K562 (cell line): ENCODE results near the gene VIPR2. TPM values are rescaled to one million over a fixed set of nuclear protein-coding genes. Genes with fewer than 3 reads are reported as not detected.
A peak's percentile ranks its signal among the peaks of the same experiment; 100 is the strongest.

Source experiments
- C11orf30 ChIP-seq: fragments of 450-650 bp; IDR thresholded peaks from 2 replicates; pipeline ENCODE4 v1.6.1; 2016; ENCODE audit warnings: low read depth, mild to moderate bottlenecking
- DMBX1 ChIP-seq: fragments of 250-450 bp; sonication (Bioruptor Pico); IDR thresholded peaks from 2 replicates; pipeline ENCODE4 v1.8.0; 2022; ENCODE audit warnings: inconsistent platforms, mild to moderate bottlenecking, moderate library complexity, borderline replicate concordance
- E2F3 ChIP-seq: fragments of 250-450 bp; sonication (Bioruptor Pico); IDR thresholded peaks from 2 replicates; pipeline ENCODE4 v1.4.0; 2020; ENCODE audit warnings: mild to moderate bottlenecking
- EP400 ChIP-seq: fragments of 450-650 bp; IDR thresholded peaks from 2 replicates; pipeline ENCODE4 v1.6.1; 2017; ENCODE audit warnings: antibody characterized with exemption, mild to moderate bottlenecking, moderate library complexity
- EZH2 ChIP-seq: IDR thresholded peaks from 2 replicates; pipeline ENCODE4 v1.6.1; 2012; ENCODE audit warnings: low read depth, mild to moderate bottlenecking, inconsistent platforms, low read length, borderline replicate concordance
- KDM1A ChIP-seq, 2 experiments: fragments of 450-650 bp; IDR thresholded peaks; 2 replicates each; pipeline ENCODE4 v1.6.1; 2016; ENCODE audit warnings: mild to moderate bottlenecking in 2 of 2
- MYC ChIP-seq, 2 experiments: fragments of 250-450 bp in 1 of 2; sonication (Bioruptor Pico) in 1 of 2; IDR thresholded peaks; 2 replicates each; pipeline versions ENCODE4 v1.5.1 to v1.6.1; 2012 to 2021; ENCODE audit warnings: low read depth in 2 of 2, borderline replicate concordance in 1 of 2, improper control_type of control experiment in 1 of 2, low read length in 1 of 2, mild to moderate bottlenecking in 1 of 2, moderate library complexity in 1 of 2
- POLR2AphosphoS5 ChIP-seq: IDR thresholded peaks from 2 replicates; pipeline ENCODE4 v1.6.1; 2011; ENCODE audit warnings: mild to moderate bottlenecking, low read depth, low read length, moderate library complexity; ENCODE audit not compliant: control insufficient read depth, insufficient read depth
- RBFOX2 ChIP-seq: fragments of 200-400 bp; formaldehyde crosslinking; IDR thresholded peaks from 2 replicates; pipeline ENCODE4 v1.6.1; 2017; ENCODE audit warnings: low read depth, mild to moderate bottlenecking, low read length, moderate library complexity
- SMAD4 ChIP-seq: fragments of 250-450 bp; sonication (Bioruptor Pico); conservative IDR thresholded peaks from 2 replicates; pipeline ENCODE4 v1.8.0; 2021; ENCODE audit warnings: inconsistent platforms, mild to moderate bottlenecking, moderate library complexity
- ZNF124 ChIP-seq: sonication (generic); formaldehyde crosslinking; IDR thresholded peaks from 2 replicates; pipeline ENCODE4 v1.8.1; 2022; ENCODE audit warnings: missing genetic modification reagents
- ZNF445 ChIP-seq: fragments of 250-450 bp; sonication (Bioruptor Pico); IDR thresholded peaks from 2 replicates; pipeline ENCODE4 v1.4.0; 2020; ENCODE audit warnings: low read depth, mild to moderate bottlenecking, moderate library complexity
- ZNF589 ChIP-seq: fragments of 200-800 bp; sonication (Bioruptor generic); IDR thresholded peaks from 2 replicates; pipeline ENCODE4 v1.6.1; 2016; ENCODE audit warnings: low read depth, missing genetic modification characterization, missing compliant biosample characterization
- ZNF707 ChIP-seq: fragments of 250-450 bp; sonication (Bioruptor Pico); conservative IDR thresholded peaks from 2 replicates; pipeline ENCODE4 v1.8.0; 2022; ENCODE audit warnings: inconsistent platforms, mild to moderate bottlenecking, moderate library complexity
- polyA plus RNA-seq, 8 experiments: library from polyadenylated mRNA; depleted of rRNA in 4 of 8; stranded (reverse) in 5 of 8; unstranded in 3 of 8; fragments of >200 nt; fragmentation: Nextera tagmentation in 2 of 8; fragmentation: Illumina TruSeq in 1 of 8; extraction: Ambion mirVana in 2 of 8; extraction: Trizol in 1 of 8; gene quantifications; 2 replicates each; pipeline versions ENCODE4 v1.2.1 to v1.2.3, GENCODE V29; 2011 to 2014; ENCODE audit warnings: inconsistent platforms in 1 of 8, missing spikeins in 1 of 8
- total RNA-seq, 7 experiments: library from RNA; depleted of rRNA in 6 of 7; stranded (reverse); fragments of >200 nt in 6 of 7; fragmentation: Illumina TruSeq in 2 of 7; extraction: Trizol in 2 of 7; gene quantifications; 2 replicates each; pipeline versions ENCODE4 v1.2.1 to v1.2.3, GENCODE V29; 2011 to 2021; ENCODE audit warnings: low replicate concordance in 1 of 7
- TF ChIP-seq, protein P1 (sequence below), 2 experiments: fragments of 450-650 bp in 1 of 2; sonication (generic) in 1 of 2; formaldehyde crosslinking; conservative IDR thresholded peaks; 2 replicates each; pipeline versions ENCODE4 v1.4.0 to v1.8.1; 2020 to 2022; ENCODE audit warnings: mild to moderate bottlenecking in 1 of 2, missing genetic modification reagents in 1 of 2
- TF ChIP-seq, protein P2 (sequence below): fragments of 200-800 bp; sonication (Bioruptor generic); IDR thresholded peaks from 2 replicates; pipeline ENCODE4 v1.6.1; 2016; ENCODE audit warnings: missing genetic modification characterization, missing compliant biosample characterization
- TF ChIP-seq, protein P3 (sequence below): fragments of 250-450 bp; sonication (Bioruptor Pico); IDR thresholded peaks from 2 replicates; pipeline ENCODE4 v1.4.0; 2020; ENCODE audit warnings: borderline replicate concordance
- TF ChIP-seq, protein P4 (sequence below), 3 experiments: fragments of 200-800 bp in 1 of 3; sonication (Bioruptor generic) in 1 of 3; sonication (generic) in 1 of 3; formaldehyde crosslinking in 1 of 3; IDR thresholded peaks; 2 replicates each; pipeline versions ENCODE4 v1.6.1 to v1.8.0; 2016 to 2022; ENCODE audit warnings: mild to moderate bottlenecking in 2 of 3, missing compliant biosample characterization in 2 of 3, missing genetic modification characterization in 2 of 3, missing genetic modification reagents in 1 of 3

The VIPR2 gene
- total and polyA plus RNA-seq, 9 of the 15 experiments (the other 6 are each of a cell fraction or from before 2014, with no cell fraction given): 0.04 TPM; not detected in 8

DNA sequence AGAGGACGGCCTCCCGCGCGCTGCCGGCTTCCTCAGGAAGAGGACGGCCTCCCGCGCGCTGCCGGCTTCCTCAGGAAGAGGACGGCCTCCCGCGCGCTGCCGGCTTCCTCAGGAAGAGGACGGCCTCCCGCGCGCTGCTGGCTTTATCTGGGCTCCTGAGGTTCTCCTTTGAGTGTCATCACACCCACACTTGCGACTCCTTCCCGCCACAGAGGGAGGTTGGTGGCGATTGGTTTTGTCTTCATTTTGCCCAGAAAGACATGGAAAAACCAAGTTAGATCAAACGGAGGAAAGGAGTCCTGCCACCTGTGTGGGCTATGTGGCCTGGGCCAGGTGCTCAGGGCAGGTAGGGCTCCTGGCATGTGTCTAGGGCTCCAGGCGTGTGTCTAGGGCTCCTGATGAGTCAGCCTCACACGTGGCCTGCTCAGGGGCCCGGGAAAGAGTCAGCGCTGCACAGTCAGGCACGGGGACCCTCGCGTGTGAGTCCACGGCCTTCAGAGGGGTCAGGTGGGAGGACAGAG, 138.0 kb downstream of the VIPR2 start (continued):
- TF ChIP-seq E2F3 (CRISPR knock-in tag) (peak; percentile 71; the same call in 1 of the 2 replicates), EP400 (peak; percentile 93), KDM1A (IDR thresholded peaks at IDR 0.05) (no peak), RBFOX2 (peak; percentile 78), ZNF707 (no peak), C11orf30 (0 out of 2 replicates have a peak, but pooled peaks have one; percentile 36), EZH2 (no peak), MYC (IDR thresholded peaks at IDR 0.05; ENCODE audit: low read depth, low read length) (peak; percentile 95), MYC (CRISPR knock-in tag; IDR thresholded peaks at IDR 0.05; ENCODE audit: borderline replicate concordance, low read depth) (peak; percentile 78), POLR2AphosphoS5 (peak; percentile 41; the same call in 1 of the 2 replicates), DMBX1 (CRISPR knock-in tag) (peak; percentile 66), SMAD4 (CRISPR knock-in tag) (peak; percentile 82), ZNF589 (CRISPR knock-in tag) (no peak), ZNF124 (CRISPR knock-in tag) (no peak), ZNF445 (CRISPR knock-in tag) (peak; percentile 29; the same call in 1 of the 2 replicates)
- TF ChIP-seq, protein P1, sequence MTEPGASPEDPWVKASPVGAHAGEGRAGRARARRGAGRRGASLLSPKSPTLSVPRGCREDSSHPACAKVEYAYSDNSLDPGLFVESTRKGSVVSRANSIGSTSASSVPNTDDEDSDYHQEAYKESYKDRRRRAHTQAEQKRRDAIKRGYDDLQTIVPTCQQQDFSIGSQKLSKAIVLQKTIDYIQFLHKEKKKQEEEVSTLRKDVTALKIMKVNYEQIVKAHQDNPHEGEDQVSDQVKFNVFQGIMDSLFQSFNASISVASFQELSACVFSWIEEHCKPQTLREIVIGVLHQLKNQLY (CRISPR knock-in tag; conservative IDR thresholded peaks at IDR 0.05): peak in 1 of 2 experiments; percentile 83; a peak in 1 of 4 replicates
- TF ChIP-seq, protein P2, sequence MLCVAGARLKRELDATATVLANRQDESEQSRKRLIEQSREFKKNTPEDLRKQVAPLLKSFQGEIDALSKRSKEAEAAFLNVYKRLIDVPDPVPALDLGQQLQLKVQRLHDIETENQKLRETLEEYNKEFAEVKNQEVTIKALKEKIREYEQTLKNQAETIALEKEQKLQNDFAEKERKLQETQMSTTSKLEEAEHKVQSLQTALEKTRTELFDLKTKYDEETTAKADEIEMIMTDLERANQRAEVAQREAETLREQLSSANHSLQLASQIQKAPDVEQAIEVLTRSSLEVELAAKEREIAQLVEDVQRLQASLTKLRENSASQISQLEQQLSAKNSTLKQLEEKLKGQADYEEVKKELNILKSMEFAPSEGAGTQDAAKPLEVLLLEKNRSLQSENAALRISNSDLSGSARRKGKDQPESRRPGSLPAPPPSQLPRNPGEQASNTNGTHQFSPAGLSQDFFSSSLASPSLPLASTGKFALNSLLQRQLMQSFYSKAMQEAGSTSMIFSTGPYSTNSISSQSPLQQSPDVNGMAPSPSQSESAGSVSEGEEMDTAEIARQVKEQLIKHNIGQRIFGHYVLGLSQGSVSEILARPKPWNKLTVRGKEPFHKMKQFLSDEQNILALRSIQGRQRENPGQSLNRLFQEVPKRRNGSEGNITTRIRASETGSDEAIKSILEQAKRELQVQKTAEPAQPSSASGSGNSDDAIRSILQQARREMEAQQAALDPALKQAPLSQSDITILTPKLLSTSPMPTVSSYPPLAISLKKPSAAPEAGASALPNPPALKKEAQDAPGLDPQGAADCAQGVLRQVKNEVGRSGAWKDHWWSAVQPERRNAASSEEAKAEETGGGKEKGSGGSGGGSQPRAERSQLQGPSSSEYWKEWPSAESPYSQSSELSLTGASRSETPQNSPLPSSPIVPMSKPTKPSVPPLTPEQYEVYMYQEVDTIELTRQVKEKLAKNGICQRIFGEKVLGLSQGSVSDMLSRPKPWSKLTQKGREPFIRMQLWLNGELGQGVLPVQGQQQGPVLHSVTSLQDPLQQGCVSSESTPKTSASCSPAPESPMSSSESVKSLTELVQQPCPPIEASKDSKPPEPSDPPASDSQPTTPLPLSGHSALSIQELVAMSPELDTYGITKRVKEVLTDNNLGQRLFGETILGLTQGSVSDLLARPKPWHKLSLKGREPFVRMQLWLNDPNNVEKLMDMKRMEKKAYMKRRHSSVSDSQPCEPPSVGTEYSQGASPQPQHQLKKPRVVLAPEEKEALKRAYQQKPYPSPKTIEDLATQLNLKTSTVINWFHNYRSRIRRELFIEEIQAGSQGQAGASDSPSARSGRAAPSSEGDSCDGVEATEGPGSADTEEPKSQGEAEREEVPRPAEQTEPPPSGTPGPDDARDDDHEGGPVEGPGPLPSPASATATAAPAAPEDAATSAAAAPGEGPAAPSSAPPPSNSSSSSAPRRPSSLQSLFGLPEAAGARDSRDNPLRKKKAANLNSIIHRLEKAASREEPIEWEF (CRISPR knock-in tag): 0 out of 2 replicates have a peak, but pooled peaks have one; percentile 45
- TF ChIP-seq, protein P3, sequence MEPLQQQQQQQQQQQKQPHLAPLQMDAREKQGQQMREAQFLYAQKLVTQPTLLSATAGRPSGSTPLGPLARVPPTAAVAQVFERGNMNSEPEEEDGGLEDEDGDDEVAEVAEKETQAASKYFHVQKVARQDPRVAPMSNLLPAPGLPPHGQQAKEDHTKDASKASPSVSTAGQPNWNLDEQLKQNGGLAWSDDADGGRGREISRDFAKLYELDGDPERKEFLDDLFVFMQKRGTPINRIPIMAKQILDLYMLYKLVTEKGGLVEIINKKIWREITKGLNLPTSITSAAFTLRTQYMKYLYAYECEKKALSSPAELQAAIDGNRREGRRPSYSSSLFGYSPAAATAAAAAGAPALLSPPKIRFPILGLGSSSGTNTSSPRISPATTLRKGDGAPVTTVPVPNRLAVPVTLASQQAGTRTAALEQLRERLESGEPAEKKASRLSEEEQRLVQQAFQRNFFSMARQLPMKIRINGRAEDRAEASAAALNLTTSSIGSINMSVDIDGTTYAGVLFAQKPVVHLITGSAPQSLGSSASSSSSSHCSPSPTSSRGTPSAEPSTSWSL: 0 out of 2 replicates have a peak, but pooled peaks have one; percentile 65
- TF ChIP-seq, protein P4, sequence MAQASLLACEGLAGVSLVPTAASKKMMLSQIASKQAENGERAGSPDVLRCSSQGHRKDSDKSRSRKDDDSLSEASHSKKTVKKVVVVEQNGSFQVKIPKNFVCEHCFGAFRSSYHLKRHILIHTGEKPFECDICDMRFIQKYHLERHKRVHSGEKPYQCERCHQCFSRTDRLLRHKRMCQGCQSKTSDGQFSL (CRISPR knock-in tag; IDR thresholded peaks at IDR 0.05): no peak
- TF ChIP-seq, protein P4 (tag; IDR thresholded peaks at IDR 0.05): no peak
